H1 (cell line): ENCODE results near the gene PEX16. TPM values are rescaled to one million over a fixed set of nuclear protein-coding genes. Genes with fewer than 3 reads are reported as not detected.
A peak's percentile ranks its signal among the peaks of the same experiment; 100 is the strongest.

Source experiments
- ASH2L ChIP-seq: fragments of 200-600, 300-600 bp; sonication (generic); IDR thresholded peaks from one replicate; pipeline ENCODE4 v1.7.1; 2017; ENCODE audit warnings: low read length
- BACH1 ChIP-seq: IDR thresholded peaks from 2 replicates; pipeline ENCODE4 v1.6.1; 2012; ENCODE audit warnings: low read length, improper control_type of control experiment
- EGR1 ChIP-seq: IDR thresholded peaks from 2 replicates; pipeline ENCODE4 v1.6.1; 2011; ENCODE audit warnings: low read depth, low read length, borderline replicate concordance
- GABPA ChIP-seq: IDR thresholded peaks from 2 replicates; pipeline ENCODE4 v1.6.1; 2011; ENCODE audit warnings: mild to moderate bottlenecking, low read length, moderate library complexity, borderline replicate concordance; ENCODE audit not compliant: insufficient read depth
- GTF2F1 ChIP-seq: IDR thresholded peaks from 2 replicates; pipeline ENCODE4 v1.6.1; 2012; ENCODE audit warnings: low read depth, low read length, improper control_type of control experiment, borderline replicate concordance
- HDAC6 ChIP-seq: IDR thresholded peaks from one replicate; pipeline ENCODE4 v1.7.1; 2012; ENCODE audit warnings: low read depth, mild to moderate bottlenecking, inconsistent platforms, low read length, moderate library complexity
- KDM5A ChIP-seq: fragments of 200-600 bp; IDR thresholded peaks from 2 replicates; pipeline ENCODE4 v1.7.1; 2012; ENCODE audit warnings: mild to moderate bottlenecking, low read length, inconsistent platforms, mixed read lengths
- POLR2AphosphoS5 ChIP-seq: IDR thresholded peaks from 2 replicates; pipeline ENCODE4 v1.6.1; 2011; ENCODE audit warnings: low read depth, low read length
- RBBP5 ChIP-seq: IDR thresholded peaks from 2 replicates; pipeline ENCODE4 v1.7.1; 2012; ENCODE audit warnings: low read depth, mild to moderate bottlenecking, inconsistent platforms, low read length, moderate library complexity, borderline replicate concordance
- RNF2 ChIP-seq: fragments of 200-900, 300-1000 bp; sonication (generic); IDR thresholded peaks from 2 replicates; pipeline ENCODE4 v1.7.1; 2016; ENCODE audit warnings: borderline replicate concordance, low read depth, mild to moderate bottlenecking, antibody characterized with exemption, low read length; ENCODE audit not compliant: poor library complexity, severe bottlenecking; ENCODE audit errors: missing control alignments
- SIN3A ChIP-seq, 2 experiments: IDR thresholded peaks in 1 of 2; conservative IDR thresholded peaks in 1 of 2; 2 replicates each; pipeline ENCODE4 v1.6.1; 2011 to 2012; ENCODE audit warnings: low read length in 2 of 2, improper control_type of control experiment in 1 of 2, low read depth in 1 of 2, mild to moderate bottlenecking in 1 of 2
- SP4 ChIP-seq: IDR thresholded peaks from 2 replicates; pipeline ENCODE4 v1.6.1; 2012; ENCODE audit warnings: low read length, inconsistent platforms
- TAF1 ChIP-seq: IDR thresholded peaks from 2 replicates; pipeline ENCODE4 v1.6.1; 2011; ENCODE audit warnings: mild to moderate bottlenecking, low read depth, low read length
- TAF7 ChIP-seq: optimal IDR thresholded peaks from 2 replicates; pipeline ENCODE3; 2011; ENCODE audit warnings: low read depth, mild to moderate bottlenecking, inconsistent platforms, low read length, moderate library complexity, borderline replicate concordance
- TCF12 ChIP-seq: IDR thresholded peaks from 2 replicates; pipeline ENCODE4 v1.6.1; 2011; ENCODE audit warnings: low read depth, mild to moderate bottlenecking, low read length
- YY1 ChIP-seq: IDR thresholded peaks from 2 replicates; pipeline ENCODE4 v1.6.1; 2011; ENCODE audit warnings: low read depth, mild to moderate bottlenecking, low read length
- polyA plus RNA-seq, 7 experiments: library from polyadenylated mRNA; depleted of rRNA in 3 of 7; stranded (reverse) in 5 of 7; unstranded in 2 of 7; fragments of >200 nt in 5 of 7; fragments of 200-250 nt in 2 of 7; gene quantifications; 1 replicate in 5 of 7; 2 replicates in 1 of 7; 4 replicates in 1 of 7; pipeline versions ENCODE4 v1.2.1 to v1.2.3, GENCODE V29; 2011 to 2013; ENCODE audit warnings: missing spikeins in 2 of 7, mixed read lengths in 2 of 7
- total RNA-seq: library from RNA; stranded (reverse); fragmentation: NEBNext Ultra II Directional; extraction: Animal tissue kit (Norgen Biotek cat#: 25700); gene quantifications from 2 replicates; pipeline ENCODE4 v1.2.1, GENCODE V29; 2021
- TF ChIP-seq, protein P1 (sequence below): IDR thresholded peaks from 2 replicates; pipeline ENCODE4 v1.6.1; 2012; ENCODE audit warnings: inconsistent platforms
- TF ChIP-seq, protein P2 (sequence below), 3 experiments: IDR thresholded peaks; 1 replicate in 2 of 3; 2 replicates in 1 of 3; pipeline versions ENCODE4 v1.5.1 to v1.6.1; 2011; ENCODE audit warnings: low read length in 3 of 3, mild to moderate bottlenecking in 3 of 3, inconsistent platforms in 2 of 3, low read depth in 1 of 3, moderate library complexity in 1 of 3; ENCODE audit not compliant: insufficient read depth in 1 of 3; ENCODE audit errors: control extremely low read depth in 1 of 3
- TF ChIP-seq, protein P3 (sequence below): IDR thresholded peaks from 2 replicates; pipeline ENCODE4 v1.6.1; 2012; ENCODE audit warnings: low read length, inconsistent platforms

PEX16 gene
- total and polyA plus RNA-seq, 2 of the 8 experiments (the other 6 are each of a cell fraction or from before 2014, with no cell fraction given): 29.2 to 36.0 TPM

DNA sequence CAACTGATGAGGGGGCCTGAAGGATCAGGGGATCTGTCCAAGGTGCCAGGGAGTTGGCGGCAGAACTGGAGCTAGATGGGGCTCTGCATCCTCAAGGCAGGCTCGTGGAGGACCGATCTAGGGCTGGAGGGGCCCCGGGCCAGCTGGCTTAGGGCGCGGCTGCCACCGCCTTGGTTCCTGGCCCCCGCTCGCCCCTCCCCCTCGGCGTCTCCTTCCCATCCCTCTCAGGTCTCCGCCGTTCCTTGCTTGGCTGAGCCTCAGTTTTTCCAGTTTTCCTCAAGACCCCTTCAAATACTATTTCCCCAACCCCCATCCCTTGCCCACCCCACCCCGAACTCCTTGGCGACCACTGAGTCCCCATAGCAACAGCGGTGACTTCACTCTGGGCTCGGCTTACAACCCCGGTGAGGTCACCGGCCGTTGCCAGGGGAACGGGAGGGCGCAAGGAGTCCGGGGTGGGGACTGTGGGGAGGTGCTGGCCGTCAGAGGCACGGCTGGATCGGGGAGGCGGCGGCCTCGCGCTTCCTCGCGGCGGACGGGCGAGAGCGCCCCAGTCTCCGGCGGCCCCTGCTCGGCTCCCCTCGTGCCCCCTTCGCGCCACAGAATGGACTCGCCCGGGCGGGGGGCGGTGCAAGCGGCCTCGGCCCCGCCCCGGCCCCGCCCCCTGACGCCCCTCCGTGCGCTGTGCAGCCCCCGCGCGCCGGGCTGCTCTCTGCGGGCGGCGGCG lies 18.1 kb downstream of the PEX16 start (continued):
- TF ChIP-seq BACH1: no peak
- TF ChIP-seq TCF12: no peak
- no peak for TF ChIP-seq GABPA
- TF ChIP-seq, protein P1, sequence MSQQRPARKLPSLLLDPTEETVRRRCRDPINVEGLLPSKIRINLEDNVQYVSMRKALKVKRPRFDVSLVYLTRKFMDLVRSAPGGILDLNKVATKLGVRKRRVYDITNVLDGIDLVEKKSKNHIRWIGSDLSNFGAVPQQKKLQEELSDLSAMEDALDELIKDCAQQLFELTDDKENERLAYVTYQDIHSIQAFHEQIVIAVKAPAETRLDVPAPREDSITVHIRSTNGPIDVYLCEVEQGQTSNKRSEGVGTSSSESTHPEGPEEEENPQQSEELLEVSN: no peak
- TF ChIP-seq EGR1: no peak
- no peak for TF ChIP-seq TAF7
- TF ChIP-seq SP4: no peak
- 0 out of 2 replicates have a peak, but pooled peaks have one; percentile 9 for TF ChIP-seq RBBP5
- no peak for TF ChIP-seq POLR2AphosphoS5
- no peak for TF ChIP-seq HDAC6
- no peak for TF ChIP-seq KDM5A
- no peak for TF ChIP-seq YY1
- no peak for TF ChIP-seq GTF2F1
- no peak for TF ChIP-seq RNF2
- TF ChIP-seq, protein P2, sequence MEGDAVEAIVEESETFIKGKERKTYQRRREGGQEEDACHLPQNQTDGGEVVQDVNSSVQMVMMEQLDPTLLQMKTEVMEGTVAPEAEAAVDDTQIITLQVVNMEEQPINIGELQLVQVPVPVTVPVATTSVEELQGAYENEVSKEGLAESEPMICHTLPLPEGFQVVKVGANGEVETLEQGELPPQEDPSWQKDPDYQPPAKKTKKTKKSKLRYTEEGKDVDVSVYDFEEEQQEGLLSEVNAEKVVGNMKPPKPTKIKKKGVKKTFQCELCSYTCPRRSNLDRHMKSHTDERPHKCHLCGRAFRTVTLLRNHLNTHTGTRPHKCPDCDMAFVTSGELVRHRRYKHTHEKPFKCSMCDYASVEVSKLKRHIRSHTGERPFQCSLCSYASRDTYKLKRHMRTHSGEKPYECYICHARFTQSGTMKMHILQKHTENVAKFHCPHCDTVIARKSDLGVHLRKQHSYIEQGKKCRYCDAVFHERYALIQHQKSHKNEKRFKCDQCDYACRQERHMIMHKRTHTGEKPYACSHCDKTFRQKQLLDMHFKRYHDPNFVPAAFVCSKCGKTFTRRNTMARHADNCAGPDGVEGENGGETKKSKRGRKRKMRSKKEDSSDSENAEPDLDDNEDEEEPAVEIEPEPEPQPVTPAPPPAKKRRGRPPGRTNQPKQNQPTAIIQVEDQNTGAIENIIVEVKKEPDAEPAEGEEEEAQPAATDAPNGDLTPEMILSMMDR (IDR thresholded peaks at IDR 0.05; ENCODE audit: control extremely low read depth in 1 of 3, insufficient read depth in 1 of 3, low read depth in 1 of 3, low read length in 3 of 3): no peak
- no peak for TF ChIP-seq TAF1
- TF ChIP-seq, protein P3, sequence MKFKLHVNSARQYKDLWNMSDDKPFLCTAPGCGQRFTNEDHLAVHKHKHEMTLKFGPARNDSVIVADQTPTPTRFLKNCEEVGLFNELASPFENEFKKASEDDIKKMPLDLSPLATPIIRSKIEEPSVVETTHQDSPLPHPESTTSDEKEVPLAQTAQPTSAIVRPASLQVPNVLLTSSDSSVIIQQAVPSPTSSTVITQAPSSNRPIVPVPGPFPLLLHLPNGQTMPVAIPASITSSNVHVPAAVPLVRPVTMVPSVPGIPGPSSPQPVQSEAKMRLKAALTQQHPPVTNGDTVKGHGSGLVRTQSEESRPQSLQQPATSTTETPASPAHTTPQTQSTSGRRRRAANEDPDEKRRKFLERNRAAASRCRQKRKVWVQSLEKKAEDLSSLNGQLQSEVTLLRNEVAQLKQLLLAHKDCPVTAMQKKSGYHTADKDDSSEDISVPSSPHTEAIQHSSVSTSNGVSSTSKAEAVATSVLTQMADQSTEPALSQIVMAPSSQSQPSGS: no peak; the same call in 1 of the 2 replicates
- peak; percentile 96 to 98 for TF ChIP-seq SIN3A (conservative IDR thresholded peaks at IDR 0.05 in 1 of 2, IDR thresholded peaks at IDR 0.05 in 1 of 2; ENCODE audit: low read depth in 1 of 2, low read length in 2 of 2)
- TF ChIP-seq ASH2L: no peak
